ENCODE results near the gene DNAJC7. TPM values are rescaled to one million over a fixed set of nuclear protein-coding genes. Genes with fewer than 3 reads are reported as not detected.

DNAJC7 gene
- total RNA-seq, 1 experiment from 2014 or later = 130 TPM

DNA sequence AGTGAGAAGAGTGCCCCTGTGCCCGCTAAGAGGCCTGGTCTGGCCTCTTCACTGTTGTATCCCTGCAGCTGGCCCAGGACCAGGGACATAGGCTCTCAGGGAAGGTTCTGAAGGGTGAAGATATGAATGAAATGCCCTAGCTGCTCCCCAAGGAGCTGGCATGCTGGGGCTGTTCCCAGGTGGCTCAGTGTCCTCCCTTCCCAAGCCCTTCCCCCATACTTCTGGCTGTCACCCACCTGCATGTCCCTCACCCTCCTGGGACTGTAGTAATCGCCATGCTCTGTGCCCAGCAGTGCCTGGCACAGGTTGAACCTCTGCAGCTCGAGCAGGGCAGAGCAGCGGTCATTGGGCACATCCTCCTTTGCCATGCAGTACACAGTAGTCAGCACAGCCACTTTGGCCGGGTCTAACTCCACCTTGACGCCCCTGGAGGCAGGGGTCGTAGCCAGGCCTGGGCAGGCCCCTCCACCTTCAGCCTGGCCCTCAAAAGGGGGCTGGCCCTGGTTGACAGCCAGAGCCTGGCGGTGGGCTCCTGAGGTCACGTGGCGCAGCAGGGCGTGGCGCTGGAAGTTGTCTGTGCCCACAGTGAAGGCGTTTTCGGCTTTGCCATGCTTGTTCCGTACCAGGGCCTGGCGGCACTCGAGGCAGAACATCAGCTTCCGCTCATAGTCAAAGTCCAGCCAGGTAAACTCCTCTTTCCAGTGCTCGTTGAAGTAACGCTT lies 25.5 kb upstream of the DNAJC7 start:
- Mint-ChIP-seq H3K27ac (ENCODE audit: low read depth, unreplicated experiment) (no peak overlapping the region), H3K4me1 (ENCODE audit: insufficient read depth, unreplicated experiment) (no peaks in the 10 kb centered on the region), H3K4me3 (ENCODE audit: unreplicated experiment) (no peak overlapping the region), H3K36me3 (ENCODE audit: insufficient read depth, unreplicated experiment) (no peaks in the 10 kb centered on the region), H3K27me3 (ENCODE audit: insufficient read depth, unreplicated experiment) (no peaks in the 10 kb centered on the region), H3K9me3 (ENCODE audit: unreplicated experiment) (no peaks in the 10 kb centered on the region)
- CTCF ChIA-PET = interaction anchor here (1.0 kb wide), 1 partner anchor 12 kb away, joined by 3 read pairs; no protein-coding TSS in a partner anchor
- no TSS peak for BruUV-seq (replicated peaks)
- POLR2A ChIA-PET = no interaction called here
- no peak for TF ChIP-seq CTCF (IDR thresholded peaks at IDR 0.05; ENCODE audit: unreplicated experiment)
- intact Hi-C loops (cut with micrococcal nuclease) = no loop called here
- DNase-seq (ENCODE audit: unreplicated experiment) = no peak

- ChIA-PET POLR2A (interaction anchor here (0.7 to 1.1 kb wide), 2 partner anchors 37 to 76 kb away, joined by 3 read pairs; no protein-coding TSS in a partner anchor), CTCF (interaction anchor here (0.7 to 3.9 kb wide), 3 partner anchors 16 to 67 kb away, joined by 3 to 22 read pairs (median 9); no protein-coding TSS in a partner anchor)
- Mint-ChIP-seq H3K4me1 (ENCODE audit: insufficient read depth, unreplicated experiment) (no peaks in the 10 kb centered on the region), H3K9me3 (ENCODE audit: unreplicated experiment) (no peaks in the 10 kb centered on the region), H3K4me3 (ENCODE audit: unreplicated experiment) (no peak overlapping the region), H3K36me3 (ENCODE audit: insufficient read depth, unreplicated experiment) (no peaks in the 10 kb centered on the region), H3K27ac (ENCODE audit: low read depth, unreplicated experiment) (no peak overlapping the region), H3K27me3 (ENCODE audit: insufficient read depth, unreplicated experiment) (no peaks in the 10 kb centered on the region)
- no TSS peak for BruUV-seq (replicated peaks)
- DNase-seq (ENCODE audit: unreplicated experiment) = no peak
- intact Hi-C loops (cut with micrococcal nuclease) = no loop called here
- no peak for TF ChIP-seq CTCF (IDR thresholded peaks at IDR 0.05; ENCODE audit: unreplicated experiment)
These were observed 24.4 kb upstream of the DNAJC7 start for GRCh38 chr17:42041619-42042018.

GRCh38 chr17:42040818-42041217 lies 23.6 kb upstream of the DNAJC7 start:
- no peak for DNase-seq (ENCODE audit: unreplicated experiment)
- ChIA-PET POLR2A (interaction anchor here (0.6 to 1.2 kb wide), 3 partner anchors 10 to 352 kb away, joined by 3 read pairs; no protein-coding TSS in a partner anchor), CTCF (interaction anchor here (0.7 to 3.9 kb wide), 4 partner anchors 11 to 68 kb away, joined by 3 to 22 read pairs (median 8); no protein-coding TSS in a partner anchor)
- no peak overlapping the region for H3K4me3 Mint-ChIP-seq (ENCODE audit: unreplicated experiment)
- H3K36me3 Mint-ChIP-seq (ENCODE audit: insufficient read depth, unreplicated experiment) = no peaks in the 10 kb centered on the region
- TF ChIP-seq CTCF (IDR thresholded peaks at IDR 0.05; ENCODE audit: unreplicated experiment) = no peak
- no peaks in the 10 kb centered on the region for H3K4me1 Mint-ChIP-seq (ENCODE audit: insufficient read depth, unreplicated experiment)
- intact Hi-C loops (cut with micrococcal nuclease) = no loop called here
- no TSS peak for BruUV-seq (replicated peaks)
- H3K27ac Mint-ChIP-seq (ENCODE audit: low read depth, unreplicated experiment) = no peak overlapping the region
- H3K9me3 Mint-ChIP-seq (ENCODE audit: unreplicated experiment) = no peaks in the 10 kb centered on the region
- H3K27me3 Mint-ChIP-seq (ENCODE audit: insufficient read depth, unreplicated experiment) = no peaks in the 10 kb centered on the region

DNA sequence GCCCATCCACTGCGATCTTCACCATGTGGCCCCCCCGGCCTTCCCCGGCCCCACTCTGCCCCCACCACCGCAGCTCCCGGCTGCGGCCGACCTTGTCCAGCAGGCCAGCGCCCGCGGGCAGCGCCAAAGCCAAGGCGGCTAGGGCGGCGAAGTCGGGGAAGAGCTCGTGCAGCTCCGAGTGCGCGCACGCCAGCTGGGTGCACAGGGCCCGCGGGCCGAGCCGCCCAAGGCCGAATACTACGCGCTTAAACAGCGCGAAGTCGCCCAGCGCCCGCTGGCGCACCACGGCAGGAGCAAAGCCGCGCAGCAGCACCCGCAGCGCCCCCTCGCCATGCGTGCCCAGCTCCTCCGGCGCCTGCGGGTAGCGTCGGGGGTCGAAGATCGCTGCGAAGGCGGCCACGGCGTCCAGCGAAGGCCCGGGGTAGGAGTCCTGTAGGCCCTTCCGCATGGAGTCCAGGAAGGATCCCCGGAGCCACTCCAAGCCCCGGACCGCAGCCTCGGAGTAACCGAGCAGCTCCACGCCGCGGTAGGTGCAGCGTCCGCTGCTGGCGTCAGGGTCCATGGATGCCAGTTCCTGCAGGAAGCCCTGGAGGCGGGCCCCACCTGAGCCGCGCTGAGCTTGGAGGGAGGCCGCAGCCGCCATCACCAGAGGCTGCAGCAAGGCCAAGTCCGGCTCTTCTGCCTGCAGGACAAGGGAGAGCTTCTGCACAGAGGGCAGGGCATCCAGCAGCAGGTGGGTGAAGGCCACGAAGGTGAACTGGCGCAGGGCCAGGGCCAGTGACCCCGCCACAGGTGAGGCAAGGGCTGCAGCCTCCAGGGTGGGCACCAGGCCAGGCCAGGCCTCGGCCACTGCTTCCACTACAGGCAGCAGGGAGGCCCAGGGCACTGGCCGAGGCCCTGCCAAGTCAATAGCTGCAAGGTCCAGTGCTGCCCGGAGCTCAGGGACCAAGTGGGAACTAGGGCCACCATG lies 22.8 kb upstream of the DNAJC7 start:
- intact Hi-C loops (cut with micrococcal nuclease) = no loop called here
- no peaks in the 10 kb centered on the region for H3K27me3 Mint-ChIP-seq (ENCODE audit: insufficient read depth, unreplicated experiment)
- no peak for TF ChIP-seq CTCF (IDR thresholded peaks at IDR 0.05; ENCODE audit: unreplicated experiment)
- BruUV-seq (replicated peaks) = no TSS peak
- ChIA-PET CTCF (interaction anchor here (0.7 to 3.9 kb wide), 3 partner anchors 15 to 59 kb away, joined by 3 to 22 read pairs (median 9); no protein-coding TSS in a partner anchor), POLR2A (interaction anchor here (0.6 to 1.2 kb wide), 4 partner anchors 9 to 351 kb away, joined by 3 read pairs; no protein-coding TSS in a partner anchor)
- H3K36me3 Mint-ChIP-seq (ENCODE audit: insufficient read depth, unreplicated experiment) = no peaks in the 10 kb centered on the region
- DNase-seq (ENCODE audit: unreplicated experiment) = no peak
- H3K9me3 Mint-ChIP-seq (ENCODE audit: unreplicated experiment) = no peaks in the 10 kb centered on the region
- no peaks in the 10 kb centered on the region for H3K4me1 Mint-ChIP-seq (ENCODE audit: insufficient read depth, unreplicated experiment)
- H3K4me3 Mint-ChIP-seq (ENCODE audit: unreplicated experiment) = no peak overlapping the region
- no peak overlapping the region for H3K27ac Mint-ChIP-seq (ENCODE audit: low read depth, unreplicated experiment)
